ENCODE data around the gene SAP30L.

SAP30L gene, protein sequence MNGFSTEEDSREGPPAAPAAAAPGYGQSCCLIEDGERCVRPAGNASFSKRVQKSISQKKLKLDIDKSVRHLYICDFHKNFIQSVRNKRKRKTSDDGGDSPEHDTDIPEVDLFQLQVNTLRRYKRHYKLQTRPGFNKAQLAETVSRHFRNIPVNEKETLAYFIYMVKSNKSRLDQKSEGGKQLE

DNA sequence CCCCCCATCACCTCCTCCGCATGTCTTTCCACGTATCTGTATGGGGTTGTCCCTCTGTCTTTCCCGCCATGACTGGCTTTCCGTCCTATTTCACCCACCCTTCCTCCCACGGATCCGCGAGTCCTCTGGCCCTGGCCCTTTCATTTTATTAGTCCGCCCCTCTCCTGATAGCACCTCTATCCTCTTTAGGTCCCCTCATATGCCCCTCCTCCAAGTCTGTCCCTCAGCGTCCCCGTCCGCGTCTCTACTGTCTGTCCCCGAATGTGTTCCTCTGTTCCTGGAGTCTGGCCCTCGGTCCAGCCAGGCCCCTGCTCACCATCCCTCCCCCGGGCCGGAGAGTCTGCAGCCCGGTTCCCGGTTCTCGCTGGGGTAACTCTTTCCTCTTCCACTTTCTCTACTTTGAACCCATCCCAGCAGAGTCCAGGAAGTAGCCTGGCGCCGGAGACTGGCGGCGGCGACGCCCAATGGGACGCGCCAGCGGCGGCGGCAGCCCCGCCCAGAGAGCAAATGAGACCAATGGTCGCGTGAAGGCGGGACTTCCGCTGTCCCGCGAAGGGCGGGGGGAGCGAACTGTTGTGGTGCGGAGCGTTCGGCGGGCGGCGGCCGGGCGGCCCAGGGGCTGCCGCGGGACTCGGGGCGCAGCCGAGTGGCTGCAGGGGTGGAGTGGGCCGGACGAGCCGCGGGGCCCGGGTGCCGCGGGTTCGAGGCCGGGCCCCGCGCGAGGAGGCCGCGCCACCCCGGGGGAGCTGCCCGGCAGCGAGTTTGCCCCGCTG is at the start of gene SAP30L:
SAP30L (plus strand) TSS at position 576 of the 773 bp plus-strand sequence. CDS start 608 bp downstream, outside the sequence.
- peak; percentile 89 to 97 (median 95) for DNase-seq
- intact Hi-C loops (cut with DNase I), result loop anchor here (10.0 kb wide), 1 partner anchor 309 kb away; the partner anchor contains the start of gene LARP1

DNA sequence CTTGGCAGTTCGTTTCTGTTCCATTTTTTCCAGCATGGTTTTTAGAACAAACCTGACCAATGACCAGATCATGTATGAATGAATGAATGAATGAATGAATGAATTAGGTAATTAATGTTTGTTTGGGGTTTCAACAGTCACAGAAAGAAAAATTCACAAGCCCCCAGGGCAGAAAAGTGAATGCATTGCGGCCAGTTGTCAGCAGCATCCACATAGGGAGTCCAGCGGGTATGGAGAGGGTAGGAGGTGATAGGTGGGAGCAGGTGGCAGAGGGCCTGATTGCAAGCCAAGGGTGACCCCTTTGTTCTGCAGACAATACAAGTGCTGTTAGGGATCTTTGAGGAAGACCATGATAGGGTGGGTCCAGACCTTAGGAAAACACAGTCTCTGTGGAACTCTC is 49.7 kb upstream of the SAP30L start:
- DNase-seq, result no peak
- intact Hi-C loops (cut with DNase I), result no loop called here

DNA sequence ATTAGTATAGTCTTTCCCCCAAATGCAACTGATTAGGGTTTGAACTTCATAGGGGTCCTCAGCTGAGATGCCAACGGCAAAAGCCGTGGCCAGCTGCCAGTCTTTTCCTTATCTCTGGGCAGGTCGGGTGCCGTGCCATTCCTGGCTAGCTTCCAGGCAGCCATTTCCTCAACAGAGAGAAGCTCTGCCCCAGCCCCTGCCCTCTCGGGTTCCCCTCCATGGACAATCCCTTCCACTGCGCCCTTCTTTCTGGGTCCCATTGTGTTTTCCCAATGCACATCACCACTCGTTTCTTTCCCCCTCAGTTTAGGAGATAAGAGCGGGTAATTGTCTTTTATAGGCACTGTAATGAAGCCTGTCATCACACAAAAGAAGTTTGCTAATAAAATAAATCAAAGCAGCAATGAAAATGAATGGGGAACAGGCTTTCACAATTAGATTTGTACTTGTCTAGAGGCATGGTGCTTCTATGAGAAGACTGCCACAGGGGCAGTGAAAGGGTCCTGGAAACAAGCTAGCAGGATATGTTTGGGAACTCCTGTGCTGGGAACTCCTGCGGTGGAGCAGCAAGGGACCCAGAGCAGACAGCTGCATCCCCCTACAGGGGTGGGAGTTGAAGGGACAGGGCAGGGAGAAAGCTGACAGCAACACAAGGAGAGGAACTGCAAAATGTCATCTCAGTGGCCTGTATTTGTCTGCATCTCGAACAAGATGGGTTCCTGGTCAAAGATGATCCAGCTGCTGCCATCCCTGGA is 48.0 kb upstream of the SAP30L start:
- intact Hi-C loops (cut with DNase I), result no loop called here
- no peak for DNase-seq

DNA sequence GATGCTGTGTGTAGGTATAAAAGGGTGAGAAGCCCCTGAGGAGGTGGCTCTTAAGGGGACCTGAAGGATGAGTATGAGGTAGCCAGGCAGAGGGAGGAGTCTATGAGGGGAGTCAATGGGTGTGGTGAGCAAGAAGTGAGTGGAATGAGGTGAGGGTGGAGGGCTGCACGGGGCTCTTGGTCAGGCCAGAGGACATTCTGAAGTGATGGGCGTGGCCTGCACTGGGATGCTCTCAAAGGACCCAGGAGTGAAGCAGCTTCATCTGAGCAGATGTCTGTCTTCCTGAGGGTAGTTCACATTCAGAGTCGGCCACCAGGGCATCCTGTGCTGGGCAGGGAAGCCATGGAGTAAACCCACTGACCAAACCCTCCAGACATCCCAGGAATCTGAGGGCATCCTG is 45.1 kb upstream of the SAP30L start:
- DNase-seq, result no peak
- intact Hi-C loops (cut with DNase I), result loop anchor here (10.0 kb wide), 1 partner anchor 426 kb away; no protein-coding TSS in a partner anchor

DNA sequence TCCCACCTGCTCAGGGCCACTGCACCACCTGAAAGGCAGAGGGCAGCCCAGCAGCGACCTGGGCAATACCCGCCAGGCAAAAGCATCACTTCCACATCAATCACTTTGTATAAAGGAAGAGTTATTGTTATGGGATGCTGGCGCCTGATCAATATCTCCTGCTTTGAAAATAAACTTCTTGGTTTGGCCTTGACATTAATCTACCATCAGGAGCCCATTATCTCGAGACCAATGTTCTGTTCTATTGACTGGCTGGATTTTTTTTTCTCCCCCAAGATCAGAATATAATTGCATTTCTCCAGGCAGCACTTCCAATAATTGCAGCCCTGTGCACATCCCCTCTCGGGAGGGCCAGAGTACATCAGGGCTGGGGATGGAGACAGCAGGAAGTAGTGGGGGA is 44.4 kb upstream of the SAP30L start:
- intact Hi-C loops (cut with DNase I), result loop anchor here (10.0 kb wide), 1 partner anchor 427 kb away; no protein-coding TSS in a partner anchor
- DNase-seq, result no peak

DNA sequence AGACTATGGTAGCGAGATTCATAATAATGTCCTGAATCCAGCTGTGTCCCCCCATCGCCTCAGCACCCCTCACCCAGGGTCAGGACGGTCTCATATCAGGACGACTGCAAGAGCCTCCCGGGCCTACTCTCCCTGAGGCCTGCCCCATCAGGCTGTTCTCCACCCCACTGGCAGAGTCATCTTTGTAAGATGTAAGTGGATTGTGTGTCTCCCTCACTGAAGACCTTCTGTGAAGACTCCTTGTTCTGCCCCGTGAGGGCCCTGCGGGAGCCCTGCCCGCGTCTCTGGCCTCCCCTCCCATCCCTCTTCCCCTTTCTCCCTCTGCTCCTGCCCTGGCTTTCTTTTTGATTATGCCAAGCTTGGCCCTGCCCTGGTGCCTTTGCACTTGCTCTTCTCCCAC is 43.9 kb upstream of the SAP30L start:
- intact Hi-C loops (cut with DNase I), result loop anchor here (2.0 to 10.0 kb wide), 2 partner anchors 329 to 427 kb away; no protein-coding TSS in a partner anchor
- DNase-seq, result peak in 1 of 42 donors; percentile 4

DNA sequence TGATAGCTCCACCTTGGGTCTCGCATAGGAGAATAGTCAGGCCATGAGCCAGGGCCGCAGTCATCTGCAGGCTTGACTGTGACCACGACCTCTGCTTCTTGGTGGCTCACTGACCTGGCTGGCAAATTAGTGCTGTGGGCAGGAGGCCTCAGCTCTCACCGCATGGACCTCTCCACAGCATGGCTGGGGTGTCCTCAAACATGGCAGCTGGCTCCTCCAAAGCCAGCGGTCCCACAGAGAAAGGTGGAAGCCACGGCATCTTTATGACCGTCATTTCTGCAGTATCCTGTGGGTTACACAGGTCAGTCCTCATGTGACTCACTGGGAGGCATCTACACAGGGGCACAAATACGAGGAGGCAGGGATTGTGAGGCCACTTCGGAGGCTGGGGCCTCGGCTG is 43.2 kb upstream of the SAP30L start:
- intact Hi-C loops (cut with DNase I), result loop anchor here (2.0 to 10.0 kb wide), 2 partner anchors 330 to 428 kb away; no protein-coding TSS in a partner anchor
- peak in 1 of 42 donors; percentile 8 for DNase-seq

DNA sequence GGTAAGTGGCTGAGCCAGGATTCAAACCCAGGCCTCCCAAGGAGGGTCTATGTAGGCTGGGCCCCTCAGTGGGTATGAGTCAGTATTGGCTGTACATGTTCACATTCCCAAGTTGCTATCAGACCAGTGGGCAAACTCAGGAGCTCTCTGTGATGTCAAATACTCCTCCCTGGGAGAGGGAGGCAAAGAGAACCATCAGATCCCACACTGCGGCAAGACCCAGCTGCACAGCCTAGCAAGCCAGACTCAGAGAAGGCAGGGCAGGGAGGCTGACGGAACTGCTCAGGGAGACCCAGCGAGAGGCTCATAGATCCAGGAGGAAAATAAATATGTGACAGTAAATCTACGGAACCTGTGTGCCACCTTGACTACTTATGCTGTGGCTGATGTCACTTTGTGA is 42.6 kb upstream of the SAP30L start:
- intact Hi-C loops (cut with DNase I), result loop anchor here (2.0 to 10.0 kb wide), 2 partner anchors 330 to 428 kb away; no protein-coding TSS in a partner anchor
- peak in 1 of 42 donors; percentile 7 for DNase-seq

DNA sequence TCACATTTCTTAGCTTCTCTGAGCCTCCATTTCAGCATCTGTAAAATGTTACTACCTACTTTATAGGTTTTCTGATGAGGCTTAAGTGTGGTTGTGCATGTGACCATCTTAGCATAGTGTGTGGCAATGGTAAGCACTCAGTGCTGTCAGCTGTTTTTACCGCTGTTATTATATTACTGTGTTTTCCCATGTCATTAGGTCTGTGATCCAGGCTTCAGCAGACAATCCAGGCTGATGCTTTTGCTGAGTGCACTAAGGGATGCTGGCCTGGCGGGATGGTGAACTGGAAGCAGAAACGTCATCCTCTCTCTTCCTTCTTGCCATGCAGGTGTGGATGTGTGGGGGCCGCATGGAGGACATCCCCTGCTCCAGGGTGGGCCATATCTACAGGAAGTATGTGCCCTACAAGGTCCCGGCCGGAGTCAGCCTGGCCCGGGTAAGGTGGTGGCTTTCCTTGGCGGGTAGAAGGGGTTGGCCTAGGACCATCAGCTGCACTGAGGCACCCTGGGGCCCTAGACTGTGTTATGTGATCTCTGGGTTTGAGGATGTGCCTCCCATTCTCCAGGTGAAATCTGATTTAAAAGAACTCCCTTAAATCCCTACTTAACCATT is 41.9 kb upstream of the SAP30L start:
- intact Hi-C loops (cut with DNase I), result loop anchor here (2.0 to 10.0 kb wide), 3 partner anchors 213 to 429 kb away; partner anchors contain the start of gene GALNT10
- DNase-seq, result peak in 1 of 42 donors; percentile 29

DNA sequence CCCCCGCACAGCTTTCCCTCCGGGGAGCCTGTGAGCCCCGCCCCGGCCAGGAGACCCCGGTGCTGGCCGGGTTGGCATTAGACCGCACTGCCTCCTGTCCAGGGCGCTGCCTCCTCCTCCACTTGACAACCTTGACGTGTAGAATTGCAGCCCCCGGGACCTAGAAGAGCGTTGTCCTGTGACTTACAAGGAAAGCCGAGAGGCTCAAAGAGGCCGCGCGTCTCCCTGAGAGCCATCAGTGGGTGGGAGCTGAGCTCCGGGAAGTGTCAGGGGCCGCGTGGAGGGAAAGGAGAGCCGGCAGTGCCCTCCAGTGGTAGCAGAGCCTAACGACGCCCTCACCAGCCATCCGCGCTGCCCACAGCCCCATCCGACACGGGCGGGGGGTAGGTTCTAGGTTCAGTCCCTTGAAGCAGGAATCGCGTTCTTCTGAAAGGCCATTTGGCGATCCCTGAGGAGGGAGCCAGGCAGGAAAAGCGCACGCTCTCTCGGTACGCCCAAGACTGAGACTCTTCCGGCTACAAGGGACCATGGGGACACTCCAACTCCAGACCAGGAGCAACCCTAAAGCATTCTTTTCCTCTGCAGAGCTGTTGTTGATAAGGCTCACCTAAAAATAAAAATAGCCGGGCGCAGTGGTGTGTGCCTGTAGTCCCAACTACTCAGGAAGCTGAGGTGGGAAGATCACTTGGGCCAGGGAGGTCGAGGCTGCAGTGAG is 40.6 kb upstream of the SAP30L start:
- intact Hi-C loops (cut with DNase I), result loop anchor here (2.0 to 10.0 kb wide), 2 partner anchors 214 to 430 kb away; partner anchors contain the start of gene GALNT10
- peak; percentile 64 to 93 (median 84) for DNase-seq

DNA sequence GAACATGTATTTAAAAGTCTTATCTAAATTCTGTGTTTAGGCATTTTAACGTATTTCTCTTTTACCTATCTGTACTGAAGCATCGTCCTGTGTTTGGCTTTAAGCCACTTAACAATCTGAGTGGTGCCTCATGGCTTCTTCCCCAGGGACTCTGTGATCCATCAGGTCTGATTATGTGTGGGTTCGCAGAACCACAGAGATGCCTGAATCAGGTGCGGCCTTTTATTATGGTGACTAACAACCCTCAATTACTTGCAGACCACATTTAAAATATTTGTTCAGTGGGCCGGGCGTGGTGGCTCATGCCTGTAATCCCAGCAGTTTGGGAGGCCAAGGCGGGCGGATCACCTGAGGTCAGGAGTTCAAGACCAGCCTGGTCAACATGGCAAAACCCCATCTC is 39.6 kb upstream of the SAP30L start:
- intact Hi-C loops (cut with DNase I), result loop anchor here (10.0 kb wide), 1 partner anchor 431 kb away; no protein-coding TSS in a partner anchor
- DNase-seq, result peak in 1 of 42 donors; percentile 15

DNA sequence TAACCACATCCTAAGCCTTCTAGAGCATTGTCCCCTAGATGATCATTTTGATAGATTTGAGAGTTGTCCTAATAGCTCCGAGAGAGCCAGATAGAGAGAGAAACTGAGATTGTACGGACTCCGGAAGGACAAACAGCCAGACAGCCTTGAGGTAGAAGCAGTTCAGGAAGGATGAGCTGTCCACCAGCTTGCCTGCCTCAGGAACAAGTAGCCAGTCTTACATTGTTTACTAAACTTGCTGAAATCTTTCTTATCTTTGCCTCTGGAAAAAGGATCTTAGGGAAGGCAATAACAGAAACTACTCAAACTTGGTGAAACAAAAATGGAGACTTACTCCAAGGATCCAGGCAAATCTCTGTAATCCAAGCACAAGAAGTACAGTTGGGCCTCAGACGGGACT is 39.0 kb upstream of the SAP30L start:
- DNase-seq, result no peak
- intact Hi-C loops (cut with DNase I), result loop anchor here (10.0 kb wide), 1 partner anchor 432 kb away; no protein-coding TSS in a partner anchor

DNA sequence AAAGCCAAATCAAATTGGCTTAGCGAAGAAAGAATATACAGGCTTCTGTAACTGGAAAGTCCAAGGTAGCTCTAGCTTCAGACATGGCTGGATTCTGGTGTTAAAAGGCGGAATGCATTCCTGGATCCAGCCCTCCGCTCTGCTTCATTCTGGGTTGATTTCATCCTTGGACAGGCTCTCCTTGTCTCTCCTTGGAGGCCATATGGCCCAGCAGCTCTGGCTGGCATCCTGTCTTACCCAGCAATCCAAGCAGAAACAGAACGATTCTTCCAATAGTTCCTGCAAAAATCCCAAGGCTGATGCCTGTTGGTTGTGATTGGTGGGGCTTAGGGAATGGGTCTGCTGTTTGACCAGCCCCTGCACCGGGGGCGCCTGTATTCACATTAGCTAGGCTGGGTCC is 37.0 kb upstream of the SAP30L start:
- peak in 1 of 42 donors; percentile 12 for DNase-seq
- intact Hi-C loops (cut with DNase I), result loop anchor here (10.0 kb wide), 1 partner anchor 434 kb away; no protein-coding TSS in a partner anchor

DNA sequence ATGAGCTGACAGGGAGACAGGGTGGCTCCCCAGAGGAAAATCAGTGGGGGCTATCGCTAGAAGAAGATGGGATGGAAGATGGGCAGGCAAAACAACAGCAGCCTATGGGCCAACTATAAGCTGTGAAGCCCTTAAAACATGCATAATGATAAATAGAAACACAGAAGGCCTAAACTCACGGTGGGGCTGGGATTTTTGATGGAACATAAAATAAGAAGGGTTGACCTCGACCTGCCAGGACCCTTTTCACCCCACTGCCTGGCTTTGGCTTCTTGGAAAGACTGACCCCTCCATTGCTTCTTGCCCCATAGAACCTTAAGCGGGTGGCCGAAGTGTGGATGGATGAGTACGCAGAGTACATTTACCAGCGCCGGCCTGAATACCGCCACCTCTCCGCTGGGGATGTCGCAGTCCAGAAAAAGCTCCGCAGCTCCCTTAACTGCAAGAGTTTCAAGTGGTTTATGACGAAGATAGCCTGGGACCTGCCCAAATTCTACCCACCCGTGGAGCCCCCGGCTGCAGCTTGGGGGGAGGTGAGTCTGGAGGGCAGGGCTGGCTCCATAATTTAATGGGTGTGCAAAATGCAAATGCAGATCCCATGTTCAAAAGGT is 36.5 kb upstream of the SAP30L start:
- peak in 1 of 42 donors; percentile 24 for DNase-seq
- intact Hi-C loops (cut with DNase I), result loop anchor here (10.0 kb wide), 1 partner anchor 435 kb away; no protein-coding TSS in a partner anchor

DNA sequence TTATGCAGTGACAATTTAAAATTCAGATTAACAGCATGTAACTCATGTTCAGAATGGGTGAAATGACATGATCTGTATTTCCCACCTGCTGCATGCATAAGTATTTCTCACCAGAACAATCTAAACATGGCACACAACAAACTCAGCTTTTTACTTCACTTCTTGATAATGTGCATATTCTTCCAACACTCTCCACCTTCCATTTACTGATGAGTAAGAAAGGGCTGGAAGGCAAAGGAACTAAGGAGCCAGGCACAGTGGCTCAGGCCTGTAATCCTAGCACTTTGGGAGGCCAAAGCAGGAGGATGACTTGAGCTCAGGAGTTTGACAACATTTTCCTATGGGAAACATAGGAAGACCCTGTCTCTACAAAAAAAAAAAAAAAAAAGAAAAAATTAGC is 35.8 kb upstream of the SAP30L start:
- no peak for DNase-seq
- intact Hi-C loops (cut with DNase I), result no loop called here

DNA sequence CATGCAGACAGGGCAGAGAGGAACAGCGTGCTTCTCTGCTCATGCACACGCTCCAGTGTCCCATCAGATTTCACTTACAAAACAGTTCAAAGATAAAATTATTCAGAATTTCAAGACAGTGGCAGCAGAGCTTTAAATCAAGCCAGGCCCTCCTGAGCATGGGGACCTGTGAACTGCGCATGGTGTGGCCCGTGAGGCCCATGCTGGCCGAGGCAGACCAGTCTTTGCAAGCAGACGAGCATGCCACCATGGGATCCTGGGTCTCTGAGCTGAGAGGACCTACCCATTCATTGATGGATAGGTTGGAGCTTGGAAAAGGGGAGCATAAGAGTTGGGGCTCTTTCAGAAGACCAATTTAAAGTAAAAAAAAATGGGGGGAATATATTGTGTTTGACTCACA is 35.0 kb upstream of the SAP30L start:
- intact Hi-C loops (cut with DNase I), result no loop called here

DNA sequence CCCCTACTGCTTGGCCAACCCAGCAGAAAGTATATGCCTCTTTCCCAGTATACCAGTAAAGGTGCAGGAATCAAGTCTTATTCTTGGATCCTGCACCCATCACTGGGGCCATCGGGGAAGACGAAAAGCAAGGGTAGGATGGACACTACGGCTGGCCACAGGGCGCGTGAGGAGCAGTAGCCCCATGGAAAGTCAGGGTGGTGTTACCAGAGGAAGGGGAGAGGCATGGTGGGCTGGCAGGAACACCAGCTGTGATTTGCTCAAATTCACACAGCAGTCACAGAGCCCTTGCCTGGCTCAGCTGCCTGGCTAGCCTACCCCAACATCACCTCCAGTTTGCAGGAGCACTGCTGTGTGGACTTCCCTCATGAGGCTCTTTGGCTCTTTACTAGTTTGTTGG is 34.5 kb upstream of the SAP30L start:
- intact Hi-C loops (cut with DNase I), result no loop called here
- DNase-seq, result peak in 1 of 42 donors; percentile 17

More for the DNA sequence above, 35.0 kb upstream of the SAP30L start:
- DNase-seq, result peak in 1 of 42 donors; percentile 9

Measured in head of caudate nucleus (tissue), 42 donors.